ENCODE data around the gene COL16A1.

The COL16A1 gene

GRCh38 chr1:31669786-31670592 is 33.8 kb downstream of the COL16A1 start:
- no peak for DNase-seq (ENCODE audit: low spot score)
- no peak for TF ChIP-seq CTCF (IDR thresholded peaks at IDR 0.05; ENCODE audit: extremely low read depth, missing control alignments)

GRCh38 chr1:31669433-31669785 is 34.4 kb downstream of the COL16A1 start:
- DNase-seq (ENCODE audit: low spot score): no peak
- no peak for TF ChIP-seq CTCF (IDR thresholded peaks at IDR 0.05; ENCODE audit: extremely low read depth, missing control alignments)

GRCh38 chr1:31668303-31668883 is 35.4 kb downstream of the COL16A1 start:
- DNase-seq (ENCODE audit: low spot score): no peak
- TF ChIP-seq CTCF (IDR thresholded peaks at IDR 0.05; ENCODE audit: extremely low read depth, missing control alignments): no peak

- no peak for TF ChIP-seq CTCF (IDR thresholded peaks at IDR 0.05; ENCODE audit: extremely low read depth, missing control alignments)
- no peak for DNase-seq (ENCODE audit: low spot score)
These were observed 36.6 kb downstream of the COL16A1 start for GRCh38 chr1:31667065-31667785.

- TF ChIP-seq CTCF (IDR thresholded peaks at IDR 0.05; ENCODE audit: extremely low read depth, missing control alignments): no peak
- no peak for DNase-seq (ENCODE audit: low spot score)
These were observed 37.4 kb downstream of the COL16A1 start for GRCh38 chr1:31666263-31666963.

- no peak for DNase-seq (ENCODE audit: low spot score)
- no peak for TF ChIP-seq CTCF (IDR thresholded peaks at IDR 0.05; ENCODE audit: extremely low read depth, missing control alignments)
These were observed 38.5 kb downstream of the COL16A1 start for GRCh38 chr1:31665234-31665878.

All from GM20000 (cell line).